ENCODE measurements around the gene PLEKHH2.

The PLEKHH2 gene

DNA sequence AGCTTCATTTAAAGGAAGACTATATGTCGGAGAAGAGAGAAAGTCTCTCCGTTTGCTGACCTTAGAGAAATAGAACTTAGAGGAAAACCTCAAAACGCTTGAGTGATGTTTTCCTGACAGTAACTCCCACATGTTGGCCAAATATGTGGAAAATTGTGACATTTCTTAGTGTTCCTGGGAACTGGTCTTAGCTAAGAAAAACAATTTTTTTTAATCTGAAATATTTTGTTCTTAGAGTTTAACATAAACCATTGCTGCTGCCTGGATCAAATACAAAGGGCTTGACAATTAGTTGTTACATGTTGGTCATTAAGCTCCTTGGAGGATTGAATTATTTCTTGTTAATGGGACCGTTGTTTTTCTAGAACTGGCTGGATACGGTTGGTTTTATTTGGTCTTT lies 153.1 kb downstream of the PLEKHH2 start:
- H3K4me3 ChIP-seq (ENCODE audit: low read depth in 1 of 2, low read length in 1 of 2) = no peak overlapping the region
- no peaks in the 10 kb centered on the region for H3K9me3 ChIP-seq
- no peak overlapping the region for H3K27ac ChIP-seq
- H3K27me3 ChIP-seq = no peaks in the 10 kb centered on the region
- H3K4me1 ChIP-seq (ENCODE audit: control insufficient read depth in 1 of 2, insufficient read depth in 1 of 2, low read depth in 1 of 2, low read length in 1 of 2) = no peaks in the 10 kb centered on the region
- TF ChIP-seq, protein P1, sequence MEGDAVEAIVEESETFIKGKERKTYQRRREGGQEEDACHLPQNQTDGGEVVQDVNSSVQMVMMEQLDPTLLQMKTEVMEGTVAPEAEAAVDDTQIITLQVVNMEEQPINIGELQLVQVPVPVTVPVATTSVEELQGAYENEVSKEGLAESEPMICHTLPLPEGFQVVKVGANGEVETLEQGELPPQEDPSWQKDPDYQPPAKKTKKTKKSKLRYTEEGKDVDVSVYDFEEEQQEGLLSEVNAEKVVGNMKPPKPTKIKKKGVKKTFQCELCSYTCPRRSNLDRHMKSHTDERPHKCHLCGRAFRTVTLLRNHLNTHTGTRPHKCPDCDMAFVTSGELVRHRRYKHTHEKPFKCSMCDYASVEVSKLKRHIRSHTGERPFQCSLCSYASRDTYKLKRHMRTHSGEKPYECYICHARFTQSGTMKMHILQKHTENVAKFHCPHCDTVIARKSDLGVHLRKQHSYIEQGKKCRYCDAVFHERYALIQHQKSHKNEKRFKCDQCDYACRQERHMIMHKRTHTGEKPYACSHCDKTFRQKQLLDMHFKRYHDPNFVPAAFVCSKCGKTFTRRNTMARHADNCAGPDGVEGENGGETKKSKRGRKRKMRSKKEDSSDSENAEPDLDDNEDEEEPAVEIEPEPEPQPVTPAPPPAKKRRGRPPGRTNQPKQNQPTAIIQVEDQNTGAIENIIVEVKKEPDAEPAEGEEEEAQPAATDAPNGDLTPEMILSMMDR (IDR thresholded peaks at IDR 0.05) = no peak
- H3K36me3 ChIP-seq = no peaks in the 10 kb centered on the region

DNA sequence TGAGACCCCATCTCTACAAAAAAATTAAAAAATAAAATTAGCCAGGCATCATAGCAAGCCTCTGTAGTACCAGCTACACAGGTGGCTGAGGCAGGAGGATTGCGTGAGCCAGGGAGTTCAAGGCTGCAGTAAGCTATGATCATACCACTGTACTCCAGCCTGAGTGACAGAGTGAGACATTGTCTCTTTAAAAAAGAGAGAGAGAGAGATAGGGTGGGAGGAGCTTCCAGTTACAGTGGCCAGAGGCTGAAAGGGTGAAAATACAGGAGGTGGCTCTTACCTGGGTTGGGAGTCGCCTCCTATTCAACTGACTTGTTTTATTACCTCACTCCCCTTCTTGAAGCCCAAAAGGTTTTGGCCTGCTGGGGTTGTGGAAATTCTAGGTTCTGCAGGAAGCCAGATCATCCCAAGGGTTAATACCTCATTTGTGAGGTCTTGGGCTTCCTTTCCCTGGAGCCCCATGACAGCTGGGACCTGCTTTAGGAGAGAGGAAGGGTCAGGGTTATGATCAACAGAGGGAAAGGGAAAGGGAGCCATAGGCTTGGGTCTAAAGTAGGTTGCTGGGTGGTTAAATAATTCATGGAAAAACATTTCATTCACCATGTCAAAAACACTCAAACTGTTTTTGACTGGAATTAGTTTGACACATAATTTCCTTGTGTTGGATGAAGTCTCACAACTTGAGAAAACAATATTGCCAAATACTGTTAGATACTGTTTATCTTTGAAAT lies 154.1 kb downstream of the PLEKHH2 start:
- Histone ChIP-seq H3K4me1 (ENCODE audit: control insufficient read depth in 1 of 2, insufficient read depth in 1 of 2, low read depth in 1 of 2, low read length in 1 of 2) (no peaks in the 10 kb centered on the region), H3K9me3 (no peaks in the 10 kb centered on the region), H3K27ac (no peak overlapping the region), H3K4me3 (ENCODE audit: low read depth in 1 of 2, low read length in 1 of 2) (no peak overlapping the region), H3K27me3 (no peaks in the 10 kb centered on the region), H3K36me3 (no peaks in the 10 kb centered on the region)
- TF ChIP-seq, protein P1 (IDR thresholded peaks at IDR 0.05) = no peak

DNA sequence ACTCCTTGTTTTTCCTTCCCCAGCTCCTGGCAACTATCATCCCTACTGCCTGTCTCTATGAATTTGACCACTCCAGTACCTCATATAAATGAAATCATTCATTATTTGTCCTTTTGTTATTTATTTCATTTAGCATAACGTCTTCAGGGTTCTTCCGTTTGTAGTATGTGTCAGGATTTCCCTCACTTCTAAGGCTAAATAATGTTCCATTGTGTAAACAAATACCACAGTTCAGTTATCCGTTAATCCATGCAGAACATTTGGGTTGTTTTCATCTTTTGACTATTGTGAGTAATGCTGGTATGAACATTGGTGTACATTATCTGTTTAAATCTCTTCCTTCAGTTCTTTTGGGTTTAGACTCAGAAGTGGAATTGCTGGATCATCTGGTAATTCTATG lies 155.6 kb downstream of the PLEKHH2 start:
- TF ChIP-seq, protein P1 (IDR thresholded peaks at IDR 0.05) = no peak
- no peaks in the 10 kb centered on the region for H3K9me3 ChIP-seq
- H3K4me3 ChIP-seq (ENCODE audit: low read depth in 1 of 2, low read length in 1 of 2) = no peak overlapping the region
- no peak overlapping the region for H3K27ac ChIP-seq
- no peaks in the 10 kb centered on the region for H3K27me3 ChIP-seq
- no peaks in the 10 kb centered on the region for H3K36me3 ChIP-seq
- H3K4me1 ChIP-seq (ENCODE audit: control insufficient read depth in 1 of 2, insufficient read depth in 1 of 2, low read depth in 1 of 2, low read length in 1 of 2) = no peaks in the 10 kb centered on the region

DNA sequence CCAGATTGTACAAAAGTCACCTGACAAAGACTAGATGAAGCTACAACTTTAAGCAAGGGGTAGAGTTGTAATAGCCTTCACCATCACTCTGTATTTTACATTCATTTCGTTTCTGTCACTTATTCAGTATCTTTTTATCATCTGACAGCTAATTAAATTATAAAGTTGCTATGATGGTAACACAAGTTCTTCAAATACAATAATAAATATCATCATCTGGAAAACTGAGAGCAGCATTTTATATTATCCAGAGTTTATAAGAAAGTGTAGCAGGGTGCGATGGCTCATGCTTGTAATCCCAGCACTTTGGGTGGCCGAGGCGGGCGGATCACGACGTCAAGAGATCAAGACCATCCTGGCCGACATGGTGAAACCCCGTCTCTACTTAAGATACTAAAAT lies 157.9 kb downstream of the PLEKHH2 start:
- H3K4me3 ChIP-seq (ENCODE audit: low read depth in 1 of 2, low read length in 1 of 2) = no peak overlapping the region
- TF ChIP-seq, protein P1 (IDR thresholded peaks at IDR 0.05) = no peak
- no peaks in the 10 kb centered on the region for H3K36me3 ChIP-seq
- H3K27ac ChIP-seq = no peak overlapping the region
- H3K27me3 ChIP-seq = no peaks in the 10 kb centered on the region
- no peaks in the 10 kb centered on the region for H3K4me1 ChIP-seq (ENCODE audit: control insufficient read depth in 1 of 2, insufficient read depth in 1 of 2, low read depth in 1 of 2, low read length in 1 of 2)
- no peaks in the 10 kb centered on the region for H3K9me3 ChIP-seq

DNA sequence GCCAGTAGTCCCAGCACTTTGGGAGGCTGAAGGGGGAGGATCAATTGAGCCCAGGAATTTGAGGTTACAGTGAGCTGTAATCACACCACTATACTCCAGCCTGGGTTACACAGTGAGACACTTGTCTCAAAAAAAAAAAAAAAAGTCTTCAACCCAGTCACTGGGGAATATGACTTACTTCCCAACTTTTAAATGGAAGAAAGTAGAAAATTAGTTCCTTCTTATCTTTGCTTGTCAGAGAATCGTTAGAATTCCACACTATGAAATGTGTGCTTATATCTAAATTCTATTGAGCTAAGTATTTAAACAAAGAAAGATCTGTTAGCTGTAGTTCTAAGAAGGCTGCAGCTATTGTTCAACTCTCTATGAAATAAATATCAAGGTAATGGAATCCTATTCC lies 159.1 kb downstream of the PLEKHH2 start:
- Histone ChIP-seq H3K9me3 (no peaks in the 10 kb centered on the region), H3K4me3 (ENCODE audit: low read depth in 1 of 2, low read length in 1 of 2) (no peak overlapping the region), H3K27ac (no peak overlapping the region), H3K4me1 (ENCODE audit: control insufficient read depth in 1 of 2, insufficient read depth in 1 of 2, low read depth in 1 of 2, low read length in 1 of 2) (no peaks in the 10 kb centered on the region), H3K27me3 (no peaks in the 10 kb centered on the region), H3K36me3 (no peaks in the 10 kb centered on the region)
- TF ChIP-seq, protein P1 (IDR thresholded peaks at IDR 0.05) = no peak
